Left lung (tissue), 10 donors: ENCODE measurements around the gene RPS14. TPM values are rescaled to one million over a fixed set of nuclear protein-coding genes. Genes with fewer than 3 reads are reported as not detected.

Experiments used
- ATAC-seq: fragments of 200-7000 bp; cut with Tn5 transposase; one replicate; pipeline ENCODE4 v1.9.1; 2020; ENCODE audit warnings: moderate library complexity
- DNase-seq, 4 donors: peaks; one replicate each; pipeline ENCODE4 v3.0.0-alpha.2; 2013 to 2020
- H3K27ac ChIP-seq, 2 donors: fragments of 200-600 bp; sonication (generic) in 1 of 2; one replicate each; pipeline versions ENCODE4 v1.5.0 to v1.8.0; 2020 to 2021
- H3K27me3 ChIP-seq, 2 donors: fragments of 200-600 bp; sonication (generic) in 1 of 2; one replicate each; pipeline versions ENCODE4 v1.5.0 to v1.8.0; 2020 to 2021
- H3K36me3 ChIP-seq, 2 donors: fragments of 200-600 bp; sonication (generic) in 1 of 2; one replicate each; pipeline versions ENCODE4 v1.5.0 to v1.8.0; 2020 to 2021
- H3K4me1 ChIP-seq, 2 donors: fragments of 200-600 bp; one replicate each; pipeline ENCODE4 v1.8.0; 2021
- H3K4me3 ChIP-seq, 2 donors: fragments of 200-600 bp; sonication (generic) in 1 of 2; one replicate each; pipeline versions ENCODE4 v1.5.0 to v1.8.0; 2020 to 2021; ENCODE audit warnings: mild to moderate bottlenecking in 1 of 2
- H3K9me3 ChIP-seq, 2 donors: fragments of 200-600 bp; sonication (generic) in 1 of 2; one replicate each; pipeline versions ENCODE4 v1.5.0 to v1.8.0; 2020 to 2021
- intact Hi-C, 2 donors: fragments of 100-400 bp; cut with DNase I; formaldehyde crosslinking; loops; one replicate each; pipeline versions ENCODE4 v1.11.2 to v1.14.2; 2022
- polyA plus RNA-seq, 6 donors: library from polyadenylated mRNA; unstranded; fragments of 120-200 nt; gene quantifications; one replicate each; pipeline ENCODE4 v1.2.1, GENCODE V29; 2013; ENCODE audit not compliant: insufficient read length in 6 of 6
- total RNA-seq, 2 donors: library from RNA; stranded (reverse); fragmentation: NEBNext Ultra II Directional; extraction: Animal tissue kit (Norgen Biotek cat#: 25700); gene quantifications; one replicate each; pipeline ENCODE4 v1.2.1, GENCODE V29; 2021
- TF ChIP-seq, protein P1 (sequence below), 2 donors: fragments of 200-600 bp; sonication (generic) in 1 of 2; IDR thresholded peaks; one replicate each; pipeline versions ENCODE4 v1.5.0 to v1.8.0; 2021; ENCODE audit warnings: antibody characterized with exemption in 2 of 2
- donor health status: DM: no; HTN: yes; CAD: no.
- donor health status: DM: no; HTN: no; CAD: no.

The RPS14 gene
- total and polyA plus RNA-seq, 8 donors = 1,428 to 2,778 (median 2,416) TPM

DNA sequence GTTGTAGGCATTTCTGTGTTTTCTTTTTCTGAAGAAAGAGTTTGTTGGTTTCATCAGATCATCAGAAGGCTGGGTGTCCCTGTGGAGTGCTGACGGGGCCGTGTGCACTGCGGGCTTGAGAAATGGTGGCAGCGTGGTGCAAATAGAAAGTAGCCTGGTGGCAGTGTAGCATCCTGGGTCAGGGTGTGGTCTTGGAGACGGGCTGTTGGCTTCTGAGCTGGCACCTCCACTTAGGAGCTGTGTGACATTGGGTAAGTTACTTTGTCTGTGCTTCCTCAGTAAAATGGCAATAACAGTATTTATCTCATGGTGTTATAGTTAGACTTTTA is 48.4 kb upstream of the RPS14 start:
- peaks cover 29 to 77% of the 10 kb centered on the region in 2 donors for H3K4me1 ChIP-seq

DNA sequence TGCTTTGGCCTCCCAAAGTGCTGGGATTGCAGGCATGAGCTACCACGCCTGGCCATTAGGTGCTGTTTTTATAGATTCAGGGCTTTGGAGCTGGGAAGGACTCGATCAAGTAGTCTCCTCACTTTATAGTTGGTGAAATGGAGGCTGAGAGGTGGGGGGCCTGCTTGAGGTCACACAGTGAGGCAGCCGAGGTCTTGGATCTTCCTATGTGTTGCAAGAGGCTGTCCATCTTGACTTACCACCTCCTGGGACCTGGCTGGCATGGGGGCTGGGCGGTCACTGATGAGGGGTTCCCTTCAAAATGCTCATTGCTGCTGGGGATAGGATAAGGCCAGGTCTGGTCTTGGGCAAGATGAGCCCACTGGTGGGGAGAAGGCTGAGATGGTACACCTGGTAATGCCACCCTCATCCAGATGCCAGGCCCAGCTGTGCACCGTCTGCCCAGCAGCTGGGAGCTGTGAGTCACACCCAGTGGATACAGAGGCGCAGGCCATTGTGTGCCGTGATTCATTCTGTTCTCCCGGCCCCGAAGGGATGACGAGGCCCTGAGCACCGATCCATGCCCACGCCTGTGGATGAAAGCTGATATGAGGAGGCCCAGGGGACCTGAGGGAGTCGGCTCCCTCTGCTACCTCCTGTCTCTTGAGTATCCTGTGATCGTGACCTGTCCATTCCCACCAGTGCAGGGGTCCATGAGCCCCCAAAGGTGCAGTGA is 47.9 kb upstream of the RPS14 start:
- DNase-seq (no peak), ATAC-seq (peak; percentile 84)
- no peaks in the 10 kb centered on the region for H3K27me3 ChIP-seq
- intact Hi-C loops = no loop called here
- TF ChIP-seq, protein P1, sequence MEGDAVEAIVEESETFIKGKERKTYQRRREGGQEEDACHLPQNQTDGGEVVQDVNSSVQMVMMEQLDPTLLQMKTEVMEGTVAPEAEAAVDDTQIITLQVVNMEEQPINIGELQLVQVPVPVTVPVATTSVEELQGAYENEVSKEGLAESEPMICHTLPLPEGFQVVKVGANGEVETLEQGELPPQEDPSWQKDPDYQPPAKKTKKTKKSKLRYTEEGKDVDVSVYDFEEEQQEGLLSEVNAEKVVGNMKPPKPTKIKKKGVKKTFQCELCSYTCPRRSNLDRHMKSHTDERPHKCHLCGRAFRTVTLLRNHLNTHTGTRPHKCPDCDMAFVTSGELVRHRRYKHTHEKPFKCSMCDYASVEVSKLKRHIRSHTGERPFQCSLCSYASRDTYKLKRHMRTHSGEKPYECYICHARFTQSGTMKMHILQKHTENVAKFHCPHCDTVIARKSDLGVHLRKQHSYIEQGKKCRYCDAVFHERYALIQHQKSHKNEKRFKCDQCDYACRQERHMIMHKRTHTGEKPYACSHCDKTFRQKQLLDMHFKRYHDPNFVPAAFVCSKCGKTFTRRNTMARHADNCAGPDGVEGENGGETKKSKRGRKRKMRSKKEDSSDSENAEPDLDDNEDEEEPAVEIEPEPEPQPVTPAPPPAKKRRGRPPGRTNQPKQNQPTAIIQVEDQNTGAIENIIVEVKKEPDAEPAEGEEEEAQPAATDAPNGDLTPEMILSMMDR (IDR thresholded peaks at IDR 0.05) = no peak
- H3K27ac ChIP-seq = peak overlapping the region; percentile 73
- H3K4me1 ChIP-seq = peaks cover 29 to 77% of the 10 kb centered on the region in 2 donors
- H3K4me3 ChIP-seq = no peak overlapping the region
- H3K9me3 ChIP-seq = no peaks in the 10 kb centered on the region
- peaks cover 0 to 10% of the 10 kb centered on the region in 2 donors for H3K36me3 ChIP-seq

More for the DNA sequence above, 48.4 kb upstream of the RPS14 start:
- DNase-seq (no peak), ATAC-seq (no peak)
- Histone ChIP-seq H3K4me3 (no peak overlapping the region), H3K36me3 (peaks cover 0 to 10% of the 10 kb centered on the region in 2 donors), H3K27ac (peak overlapping the region; percentile 73), H3K27me3 (no peaks in the 10 kb centered on the region), H3K9me3 (no peaks in the 10 kb centered on the region)
- TF ChIP-seq, protein P1 (IDR thresholded peaks at IDR 0.05) = no peak
- intact Hi-C loops = no loop called here

DNA sequence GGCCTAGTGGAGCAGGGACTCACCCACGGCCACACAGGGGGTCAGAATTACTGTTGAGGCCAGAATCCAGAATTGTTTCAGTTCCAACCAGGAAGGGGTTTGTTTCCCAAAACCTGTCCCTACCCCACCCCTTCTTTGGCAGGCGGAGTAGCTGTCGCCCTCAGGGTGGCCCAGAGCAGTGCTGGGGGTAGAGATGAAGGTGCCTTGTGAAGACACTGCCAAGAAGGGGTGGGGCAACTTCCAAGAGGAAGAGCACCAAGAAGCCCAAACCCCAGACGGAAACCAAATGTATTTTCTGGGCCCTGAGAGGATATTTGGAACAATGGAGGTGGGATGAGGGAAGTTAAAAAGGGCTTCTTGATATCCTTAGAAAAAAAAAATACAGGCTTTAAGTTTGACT is 47.0 kb upstream of the RPS14 start:
- Histone ChIP-seq H3K4me1 (peaks cover 30 to 77% of the 10 kb centered on the region in 2 donors), H3K4me3 (no peak overlapping the region), H3K36me3 (peaks cover 0 to 10% of the 10 kb centered on the region in 2 donors), H3K27ac (peak overlapping the region; percentile 29 to 73), H3K9me3 (no peaks in the 10 kb centered on the region), H3K27me3 (no peaks in the 10 kb centered on the region)
- ATAC-seq (no peak), DNase-seq (no peak)
- TF ChIP-seq, protein P1 (IDR thresholded peaks at IDR 0.05) = no peak
- intact Hi-C loops = no loop called here

DNA sequence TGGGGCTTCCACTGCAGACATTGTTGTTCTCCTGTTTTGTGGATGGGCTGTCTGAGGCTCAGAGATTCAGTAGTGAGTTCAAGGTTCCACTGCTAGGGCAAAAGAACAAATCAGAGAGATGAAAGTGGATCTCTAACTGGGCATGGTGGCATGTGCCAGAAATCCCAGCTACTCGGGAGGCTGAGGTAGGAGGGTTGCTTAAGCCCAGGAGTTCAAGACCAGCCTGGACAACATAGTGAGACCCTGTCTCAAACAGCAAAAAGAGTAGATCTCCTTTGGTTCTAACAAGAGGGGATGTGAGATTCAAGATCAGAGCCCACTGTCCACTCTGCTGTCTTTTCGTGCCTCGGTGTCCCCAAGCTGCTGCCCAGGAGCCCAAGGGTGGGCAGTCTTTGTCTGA is 46.6 kb upstream of the RPS14 start:
- peaks cover 35 to 77% of the 10 kb centered on the region in 2 donors for H3K4me1 ChIP-seq
- H3K27ac ChIP-seq = peak overlapping the region; percentile 29 to 73
- no peak for DNase-seq
- no peak overlapping the region for H3K4me3 ChIP-seq
- TF ChIP-seq, protein P1 (IDR thresholded peaks at IDR 0.05) = no peak
- no peak for ATAC-seq
- intact Hi-C loops = no loop called here
- no peaks in the 10 kb centered on the region for H3K9me3 ChIP-seq
- no peaks in the 10 kb centered on the region for H3K27me3 ChIP-seq
- H3K36me3 ChIP-seq = peaks cover 0 to 10% of the 10 kb centered on the region in 2 donors

DNA sequence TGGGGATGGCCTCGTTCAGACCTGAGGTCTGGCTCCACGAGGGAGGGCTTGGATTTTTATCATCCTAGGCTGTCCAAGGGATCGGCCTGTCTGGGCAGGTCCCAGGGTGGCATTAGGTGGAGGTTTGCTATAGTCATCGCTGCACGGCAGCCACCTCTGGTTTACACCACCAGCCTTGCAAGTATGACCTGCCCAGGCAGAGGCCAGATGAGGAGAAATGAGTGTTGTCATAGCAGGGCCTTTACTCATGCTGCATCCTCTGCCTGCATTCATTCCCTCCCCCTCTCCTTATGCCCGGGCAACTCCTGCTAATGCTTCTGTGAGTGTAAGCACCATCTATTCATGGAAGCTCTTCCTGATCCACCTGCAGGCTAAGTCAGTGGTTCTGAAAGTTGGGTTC is 43.1 kb upstream of the RPS14 start:
- TF ChIP-seq, protein P1 (IDR thresholded peaks at IDR 0.05) = no peak
- peaks cover 47 to 77% of the 10 kb centered on the region in 2 donors for H3K4me1 ChIP-seq

More for the DNA sequence above, 43.1 kb upstream of the RPS14 start:
- Histone ChIP-seq H3K9me3 (no peaks in the 10 kb centered on the region), H3K4me3 (no peak overlapping the region), H3K36me3 (peaks cover 0 to 15% of the 10 kb centered on the region in 2 donors), H3K27me3 (no peaks in the 10 kb centered on the region), H3K27ac (peak overlapping the region; percentile 7 to 97)
- no peak for DNase-seq
- intact Hi-C loops = no loop called here
- ATAC-seq = no peak
